ENCODE data around the gene NFS1.

DNA sequence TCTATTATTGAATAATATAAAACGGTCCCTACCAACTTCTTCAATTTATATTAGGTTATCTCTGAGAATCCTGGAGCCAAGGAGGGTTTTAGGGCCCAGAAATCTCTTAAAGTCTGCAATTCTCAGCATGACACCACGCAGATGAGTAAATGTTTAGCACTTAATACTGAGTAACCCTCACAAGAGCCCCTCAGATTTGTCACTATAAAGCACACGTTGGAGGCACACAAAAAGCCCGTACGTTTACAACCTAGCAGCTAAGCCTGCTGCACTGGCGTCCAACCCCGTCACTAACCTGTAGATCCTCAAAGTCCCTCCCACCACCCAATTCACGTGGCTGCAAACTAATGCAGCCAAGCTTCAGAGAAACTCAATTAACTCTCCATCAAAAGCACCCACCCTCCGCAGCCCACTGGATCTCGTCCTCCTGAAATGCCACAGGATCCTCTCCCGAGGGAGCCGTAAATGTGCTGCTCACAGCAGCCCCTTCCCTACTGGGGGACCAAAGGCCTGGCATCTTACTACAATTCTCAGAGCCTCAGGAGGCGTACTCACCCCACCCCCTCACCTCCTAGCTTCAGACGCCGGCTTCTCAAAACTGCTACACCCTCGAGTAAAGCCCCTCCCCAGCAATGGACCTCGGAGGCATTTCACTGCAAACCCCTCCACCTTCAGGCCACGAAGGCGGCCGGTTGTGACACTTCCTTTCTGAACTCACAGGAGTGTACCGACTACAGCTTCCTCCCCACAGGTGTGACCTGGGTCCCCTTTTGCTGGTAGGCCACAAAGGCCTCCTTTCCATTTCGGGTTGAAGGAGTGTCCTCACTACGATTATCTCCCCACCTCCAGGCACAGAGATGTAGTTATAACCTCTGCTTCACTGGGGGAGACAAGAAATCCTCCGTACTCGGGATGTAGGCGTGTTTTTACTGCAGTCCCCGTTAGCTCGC lies 35.4 kb downstream of the NFS1 start:
- TF ChIP-seq POLR2A (IDR thresholded peaks at IDR 0.05), result no peak
- TF ChIP-seq CTCF (IDR thresholded peaks at IDR 0.05), result no peak

Measured in prostate gland (tissue), 2 donors.